Measurements from ENCODE around the gene LYSET. TPM values are rescaled to one million over a fixed set of nuclear protein-coding genes. Genes with fewer than 3 reads are reported as not detected.
A peak's percentile ranks its signal among the peaks of the same experiment; 100 is the strongest.

The LYSET gene
- total RNA-seq, 1 experiment from 2014 or later, result 25.6 TPM

DNA sequence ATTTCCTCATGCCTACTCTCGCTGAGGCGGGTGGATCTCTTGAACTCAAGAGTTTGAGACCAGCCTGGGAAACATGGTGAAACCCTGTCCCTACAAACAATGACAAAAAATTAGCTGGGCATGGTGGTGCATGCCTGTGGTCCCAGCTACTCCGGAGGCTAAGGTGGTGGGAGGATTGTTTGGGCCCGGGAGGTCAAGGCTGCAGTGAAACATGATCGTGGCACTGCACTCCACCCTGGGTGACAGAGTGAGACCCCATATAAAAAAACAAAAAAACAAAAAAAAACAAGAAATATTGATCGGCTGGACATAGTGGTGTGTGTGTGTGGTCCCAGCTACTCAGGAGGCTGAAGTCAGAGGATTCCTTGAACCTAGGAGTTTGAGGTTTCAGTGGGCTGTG, 9.6 kb upstream of the LYSET start (continued):
- TF ChIP-seq, protein P1, sequence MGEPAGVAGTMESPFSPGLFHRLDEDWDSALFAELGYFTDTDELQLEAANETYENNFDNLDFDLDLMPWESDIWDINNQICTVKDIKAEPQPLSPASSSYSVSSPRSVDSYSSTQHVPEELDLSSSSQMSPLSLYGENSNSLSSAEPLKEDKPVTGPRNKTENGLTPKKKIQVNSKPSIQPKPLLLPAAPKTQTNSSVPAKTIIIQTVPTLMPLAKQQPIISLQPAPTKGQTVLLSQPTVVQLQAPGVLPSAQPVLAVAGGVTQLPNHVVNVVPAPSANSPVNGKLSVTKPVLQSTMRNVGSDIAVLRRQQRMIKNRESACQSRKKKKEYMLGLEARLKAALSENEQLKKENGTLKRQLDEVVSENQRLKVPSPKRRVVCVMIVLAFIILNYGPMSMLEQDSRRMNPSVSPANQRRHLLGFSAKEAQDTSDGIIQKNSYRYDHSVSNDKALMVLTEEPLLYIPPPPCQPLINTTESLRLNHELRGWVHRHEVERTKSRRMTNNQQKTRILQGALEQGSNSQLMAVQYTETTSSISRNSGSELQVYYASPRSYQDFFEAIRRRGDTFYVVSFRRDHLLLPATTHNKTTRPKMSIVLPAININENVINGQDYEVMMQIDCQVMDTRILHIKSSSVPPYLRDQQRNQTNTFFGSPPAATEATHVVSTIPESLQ (CRISPR knock-in tag; IDR thresholded peaks at IDR 0.05), result no peak

GRCh38 chr14:93183596-93184317, 1.4 kb upstream of the LYSET start:
- Mint-ChIP-seq H3K36me3 (peaks cover 10% of the 10 kb centered on the region; the same call in 1 of the 2 replicates), H3K4me3 (peak overlapping the region; percentile 79), H3K4me1 (peaks cover 18% of the 10 kb centered on the region), H3K27me3 (ENCODE audit: low read depth) (no peaks in the 10 kb centered on the region), H3K9me3 (no peaks in the 10 kb centered on the region), H3K27ac (peak overlapping the region; percentile 95)
- ChIA-PET POLR2A (interaction anchor here (0.5 to 2.7 kb wide), 4 partner anchors 15 to 416 kb away, joined by 4 to 23 read pairs (median 6); partner anchors contain the start of genes GON7 and UBR7), CTCF (interaction anchor here (0.7 to 3.1 kb wide), 17 partner anchors 9 to 435 kb away, joined by 3 to 34 read pairs (median 5); partner anchors contain the start of genes GON7, ITPK1 and UBR7)
- peak; percentile 4; the same call in 1 of the 2 replicates for ATAC-seq
- DNase-seq (ENCODE audit: low spot score), result no peak
- TF ChIP-seq ZNF532 (CRISPR knock-in tag; IDR thresholded peaks at IDR 0.05; ENCODE audit: borderline replicate concordance) (no peak), ZNF416 (CRISPR knock-in tag; IDR thresholded peaks at IDR 0.05) (no peak), MAX (CRISPR knock-in tag; IDR thresholded peaks at IDR 0.05) (no peak), PRDM15 (CRISPR knock-in tag; IDR thresholded peaks at IDR 0.05) (no peak), ZNF423 (CRISPR knock-in tag; IDR thresholded peaks at IDR 0.05) (no peak), ESRRA (CRISPR knock-in tag; IDR thresholded peaks at IDR 0.05; ENCODE audit: borderline replicate concordance) (no peak)
- TF ChIP-seq, protein P2, sequence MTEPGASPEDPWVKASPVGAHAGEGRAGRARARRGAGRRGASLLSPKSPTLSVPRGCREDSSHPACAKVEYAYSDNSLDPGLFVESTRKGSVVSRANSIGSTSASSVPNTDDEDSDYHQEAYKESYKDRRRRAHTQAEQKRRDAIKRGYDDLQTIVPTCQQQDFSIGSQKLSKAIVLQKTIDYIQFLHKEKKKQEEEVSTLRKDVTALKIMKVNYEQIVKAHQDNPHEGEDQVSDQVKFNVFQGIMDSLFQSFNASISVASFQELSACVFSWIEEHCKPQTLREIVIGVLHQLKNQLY (CRISPR knock-in tag; IDR thresholded peaks at IDR 0.05), result no peak
- TF ChIP-seq, protein P1 (CRISPR knock-in tag; IDR thresholded peaks at IDR 0.05), result no peak

Measured in WTC11 (cell line).